Keratinocyte (primary cell): Measurements from ENCODE around the gene LTC4S.

Experiments used
- CTCF ChIP-seq, 3 experiments: IDR thresholded peaks in 1 of 3; conservative IDR thresholded peaks in 1 of 3; optimal IDR thresholded peaks in 1 of 3; 2 replicates in 2 of 3; 3 replicates in 1 of 3; pipeline versions ENCODE3 to v1.5.1; 2011; ENCODE audit warnings: low read length in 3 of 3, mild to moderate bottlenecking in 3 of 3, moderate library complexity in 2 of 3, control low read depth in 1 of 3, inconsistent platforms in 1 of 3; ENCODE audit not compliant: insufficient read depth in 2 of 3; ENCODE audit errors: extremely low read depth in 1 of 3
- EZH2 ChIP-seq: IDR thresholded peaks from one replicate; pipeline ENCODE4 v1.6.1; 2012; ENCODE audit warnings: inconsistent platforms, mild to moderate bottlenecking, low read length, moderate library complexity

GRCh38 chr5:179824745-179825112 lies 30.9 kb downstream of the LTC4S start:
- no peak for TF ChIP-seq CTCF (optimal IDR thresholded peaks at IDR 0.05 in 1 of 3, IDR thresholded peaks at IDR 0.05 in 1 of 3, conservative IDR thresholded peaks at IDR 0.05 in 1 of 3; ENCODE audit: extremely low read depth in 1 of 3, insufficient read depth in 2 of 3, low read length in 3 of 3)
- no peak for TF ChIP-seq EZH2
